GM18909 (cell line): ENCODE results near the gene MEX3D.

Experiments used
- ATAC-seq: cut with Tn5 transposase; IDR thresholded peaks from one replicate; pipeline ENCODE4 v1.9.1; 2021; ENCODE audit warnings: mild to moderate bottlenecking; ENCODE audit not compliant: unreplicated experiment, poor library complexity

MEX3D gene

GRCh38 chr19:1568320-1569019 is at the start of gene MEX3D:
MEX3D (minus strand) TSS chr19:1568325; CDS start chr19:1568058, 267 bp downstream.
- ATAC-seq, result peak; percentile 46

GRCh38 chr19:1616875-1617274 is 48.8 kb upstream of the MEX3D start:
- ATAC-seq, result no peak

DNA sequence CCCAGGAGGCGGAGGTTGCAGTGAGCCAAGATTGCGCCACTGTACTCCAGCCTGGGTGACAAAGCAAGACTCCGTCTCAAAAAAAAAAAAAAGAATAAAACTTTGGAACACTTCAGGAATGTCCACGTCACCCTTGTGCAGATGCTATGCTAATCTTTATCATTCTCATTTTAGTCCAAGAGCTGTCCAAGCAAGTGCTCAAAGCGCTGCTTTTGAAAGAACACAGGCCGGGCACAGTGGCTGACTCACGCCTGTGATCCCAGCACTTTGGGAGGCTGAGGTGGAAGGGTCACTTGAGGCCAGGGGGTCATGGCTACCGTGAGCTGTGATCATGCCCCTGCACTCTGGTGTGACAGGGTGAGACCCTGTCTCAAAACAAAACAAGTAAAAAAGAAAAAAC is 48.3 kb upstream of the MEX3D start:
- no peak for ATAC-seq

GRCh38 chr19:1615156-1615765 is 47.1 kb upstream of the MEX3D start:
- ATAC-seq, result no peak

GRCh38 chr19:1613808-1614570 is 45.9 kb upstream of the MEX3D start:
- ATAC-seq, result no peak

DNA sequence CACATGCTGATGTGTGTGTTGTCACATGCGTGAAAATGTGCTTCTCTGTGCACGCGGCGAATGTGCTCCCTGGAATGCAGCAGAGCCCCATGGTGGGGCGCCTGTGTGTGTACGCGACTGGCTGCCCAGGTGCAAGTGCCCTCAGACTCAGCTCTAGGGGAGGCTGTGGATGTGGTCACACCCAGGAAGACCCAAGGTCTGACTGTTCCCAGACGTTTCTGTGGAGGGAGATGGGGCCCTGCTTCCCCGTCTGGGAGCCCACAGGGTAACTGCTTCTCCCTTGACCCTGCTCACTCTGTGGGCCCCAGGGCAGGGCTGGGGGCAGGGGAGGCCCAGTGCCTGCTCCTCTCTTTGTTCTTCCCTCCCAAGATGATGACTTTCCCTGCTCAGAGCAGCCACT is 45.0 kb upstream of the MEX3D start:
- ATAC-seq, result no peak

GRCh38 chr19:1612114-1613086 is 44.3 kb upstream of the MEX3D start:
- no peak for ATAC-seq

GRCh38 chr19:1611353-1611752 is 43.2 kb upstream of the MEX3D start:
- ATAC-seq, result no peak

DNA sequence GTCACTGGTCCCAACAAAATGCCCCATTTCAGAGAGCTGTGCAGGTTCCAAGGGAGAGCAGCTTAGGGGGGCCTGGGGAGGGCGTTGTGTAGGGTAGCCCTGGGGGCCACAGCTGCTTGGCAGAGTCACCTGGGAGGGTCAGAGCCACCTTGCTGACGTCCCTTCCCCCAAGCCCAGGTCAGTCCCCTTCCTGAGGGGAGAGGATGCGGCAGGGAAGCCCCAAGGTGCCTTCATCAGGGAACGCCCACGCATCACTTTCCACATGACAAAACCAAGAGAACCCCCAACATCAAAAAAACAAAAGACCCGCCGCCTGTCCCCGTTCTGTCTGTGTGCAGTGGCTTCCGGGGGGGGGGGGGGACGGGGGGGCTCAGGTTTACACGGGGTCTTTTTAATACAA is 42.5 kb upstream of the MEX3D start:
- no peak for ATAC-seq

DNA sequence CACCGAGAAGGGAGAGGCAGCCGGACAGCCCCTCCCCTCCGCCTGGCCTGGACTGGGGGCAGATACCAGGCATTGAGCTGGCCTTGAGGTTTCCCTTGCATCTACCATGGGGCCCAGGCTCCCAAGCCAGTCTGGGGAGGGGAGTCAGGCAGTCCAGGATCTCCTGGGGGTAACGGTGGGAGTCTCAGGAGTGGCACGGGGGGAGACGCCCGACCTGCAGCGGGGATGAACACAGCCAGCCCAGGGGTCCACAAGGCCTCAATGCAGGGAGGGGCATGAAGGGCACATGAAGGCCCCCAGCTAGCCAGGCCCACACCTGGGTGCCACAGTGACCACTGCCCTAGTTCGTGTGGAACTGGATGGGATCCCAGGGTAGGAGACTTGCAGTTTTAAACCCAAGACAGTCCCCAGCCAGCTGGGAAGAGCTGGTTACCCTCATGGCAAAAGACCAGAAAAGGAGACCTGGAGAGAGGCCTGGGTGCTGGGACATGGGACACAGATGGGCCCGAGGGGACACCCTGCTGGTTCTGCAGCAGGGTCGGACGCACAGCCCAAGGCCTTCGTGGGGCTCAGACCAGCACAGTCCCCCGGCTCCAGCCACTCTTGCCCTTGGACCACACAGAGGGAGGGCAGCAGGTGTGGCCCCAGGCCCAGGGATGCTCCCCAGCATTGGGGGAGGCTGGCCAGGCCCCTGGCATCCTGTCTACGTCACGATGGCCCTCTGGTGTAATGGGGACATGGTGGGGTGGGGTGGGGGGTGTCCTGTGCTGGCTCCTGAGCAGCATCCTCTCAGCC is 41.8 kb upstream of the MEX3D start:
- ATAC-seq, result no peak

DNA sequence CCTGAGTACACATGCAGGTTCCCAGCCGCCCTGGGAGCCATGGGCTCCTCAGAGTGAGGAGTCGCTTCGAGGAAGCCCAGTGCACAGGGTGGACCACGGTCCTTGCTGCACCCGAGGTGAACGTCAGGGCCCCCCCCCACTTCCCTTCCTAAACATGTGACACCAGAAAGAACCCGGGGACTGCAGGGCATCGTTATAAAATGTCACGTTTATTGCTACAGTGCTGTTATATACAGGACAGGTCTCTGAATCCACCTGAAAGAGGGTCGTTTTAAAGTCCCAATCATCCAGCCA is 40.9 kb upstream of the MEX3D start:
- no peak for ATAC-seq

- no peak for ATAC-seq
Observed at GRCh38 chr19:1608359-1609102, 40.4 kb upstream of the MEX3D start.

DNA sequence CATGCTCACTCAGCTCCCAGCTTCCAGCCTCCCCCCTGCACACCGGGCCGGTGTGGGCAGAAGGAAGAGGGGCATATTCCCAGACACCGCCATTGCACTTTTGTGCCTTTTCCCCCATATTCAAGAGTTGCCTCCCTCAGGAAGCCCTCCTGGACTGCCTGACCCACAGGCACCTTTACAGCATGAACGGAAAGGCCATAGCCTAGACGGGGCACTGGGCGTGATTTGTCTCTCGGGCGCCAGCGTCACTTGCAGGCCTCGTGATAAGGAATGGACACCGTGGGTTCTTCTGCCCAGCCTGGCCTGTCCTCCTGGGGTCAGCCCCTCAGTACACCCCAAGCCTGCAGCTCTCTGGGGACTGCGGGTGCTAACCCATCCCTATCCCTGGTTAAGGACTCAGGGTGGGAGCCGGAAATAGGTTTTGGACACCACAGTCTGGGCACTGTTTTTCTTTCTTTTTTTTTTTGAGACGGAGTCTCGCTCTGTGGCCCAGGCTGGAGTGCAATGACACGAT is 38.1 kb upstream of the MEX3D start:
- no peak for ATAC-seq

DNA sequence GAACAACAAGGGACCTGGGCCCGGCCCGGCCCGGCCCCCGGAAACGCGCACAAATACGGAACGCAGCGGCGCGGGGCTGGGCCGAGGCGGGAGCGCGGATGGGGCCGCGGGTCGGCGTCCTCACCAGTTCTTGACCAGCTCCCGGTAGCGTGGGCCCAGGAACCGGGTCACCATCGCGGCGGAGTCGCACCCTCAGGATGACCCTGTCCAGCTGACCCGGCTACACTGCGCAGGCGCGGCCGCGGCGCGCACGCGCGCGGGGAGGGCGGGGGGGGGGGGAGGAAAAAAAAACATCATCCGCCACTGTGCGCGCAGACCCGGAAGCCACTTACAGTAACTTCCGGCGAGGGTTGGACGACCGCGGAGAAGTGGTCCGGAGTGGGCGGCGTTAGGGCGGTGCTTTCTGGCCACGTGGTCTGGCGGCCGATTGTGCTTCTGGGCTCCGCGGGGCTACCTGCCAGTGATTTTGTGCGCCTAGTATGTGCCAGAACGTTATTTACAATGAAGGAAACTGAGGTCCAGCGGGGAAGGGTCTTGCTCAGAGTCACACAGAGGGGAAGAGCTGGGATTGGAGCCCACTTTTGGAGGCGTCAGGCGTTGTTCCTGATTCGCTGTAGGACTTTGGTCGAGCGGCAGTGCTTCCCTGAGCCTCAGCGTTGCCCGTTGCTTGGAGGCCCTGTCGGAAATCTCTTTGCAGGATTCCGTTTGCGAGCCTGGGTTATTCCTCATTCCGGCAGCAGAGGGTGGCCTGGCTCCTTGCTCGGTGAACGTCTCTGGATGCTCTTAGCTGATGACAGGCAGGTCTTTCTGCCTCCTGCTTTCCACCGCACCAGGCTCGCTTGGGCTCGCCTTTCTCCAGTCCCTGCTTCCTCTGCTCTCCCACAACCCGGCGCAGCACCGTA is 37.4 kb upstream of the MEX3D start, which contains the start of gene UQCR11:
Gene UQCR11, minus strand, starts transcription at position 227 of the 902 bp plus-strand sequence. Its CDS starts 53 bp downstream, at position 174.
- ATAC-seq, result peak; percentile 89

- ATAC-seq, result no peak
Observed at GRCh38 chr19:1602091-1602707, 34.1 kb upstream of the MEX3D start.

DNA sequence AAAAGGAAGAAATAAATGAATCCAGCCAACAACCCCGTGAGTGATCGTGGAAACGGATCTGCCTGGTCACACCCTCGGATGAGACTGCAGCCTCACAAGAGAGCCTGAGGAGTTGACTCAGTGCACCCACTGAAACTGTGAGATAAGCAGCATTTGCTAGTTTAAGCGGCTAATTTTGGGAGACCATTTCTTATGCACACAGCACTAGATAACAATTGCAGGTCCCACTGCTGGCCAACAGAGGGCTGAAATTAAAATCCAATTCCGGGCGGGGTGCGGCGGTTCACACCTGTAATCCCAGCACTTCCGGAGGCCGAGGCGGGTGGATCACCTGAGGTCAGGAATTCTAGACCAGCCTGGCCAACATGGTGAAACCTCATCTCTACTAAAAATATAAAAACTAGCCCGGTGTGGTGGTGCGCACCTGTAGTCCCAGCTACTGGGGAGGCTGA is 33.5 kb upstream of the MEX3D start:
- no peak for ATAC-seq

DNA sequence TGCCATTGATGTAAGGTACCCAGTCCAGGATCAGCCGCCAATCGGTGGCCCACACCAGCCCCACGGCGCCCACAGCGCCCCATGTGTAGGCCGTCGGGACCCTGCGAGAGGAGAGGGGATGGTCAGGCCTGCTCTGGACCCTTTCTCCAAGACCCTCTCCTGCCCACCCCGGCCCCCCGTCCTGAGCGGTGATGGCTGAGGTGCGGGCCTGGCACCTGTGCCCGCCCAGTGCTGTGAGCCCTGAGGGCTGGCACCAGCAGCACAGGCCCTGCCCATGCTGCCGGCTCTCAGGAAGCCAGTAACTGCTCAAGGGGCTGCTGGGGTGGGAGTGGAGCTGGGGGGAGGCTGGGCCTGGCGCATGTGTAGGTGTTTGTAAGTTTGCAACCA is 31.3 kb upstream of the MEX3D start:
- ATAC-seq, result no peak
